Measurements from ENCODE around the gene CADPS2. TPM values are rescaled to one million over a fixed set of nuclear protein-coding genes. Genes with fewer than 3 reads are reported as not detected.

Gene CADPS2
- total RNA-seq, 1 experiment from 2014 or later = 12.2 TPM

- TF ChIP-seq USF2 (CRISPR knock-in tag; IDR thresholded peaks at IDR 0.05) (no peak), NR2C2 (CRISPR knock-in tag; IDR thresholded peaks at IDR 0.05) (no peak), AFF4 (CRISPR knock-in tag; IDR thresholded peaks at IDR 0.05; ENCODE audit: borderline replicate concordance) (no peak)
Measured at GRCh38 chr7:122768827-122769226, 117.4 kb downstream of the CADPS2 start (continued).

- Mint-ChIP-seq H3K27ac (no peak overlapping the region), H3K4me3 (no peak overlapping the region), H3K9me3 (no peaks in the 10 kb centered on the region), H3K4me1 (peaks cover 45% of the 10 kb centered on the region), H3K36me3 (no peaks in the 10 kb centered on the region), H3K27me3 (ENCODE audit: low read depth) (no peaks in the 10 kb centered on the region)
- ATAC-seq (peak; percentile 78), DNase-seq (ENCODE audit: low spot score) (no peak)
- ChIA-PET POLR2A (no interaction called here), CTCF (no interaction called here)
- TF ChIP-seq ZNF263 (CRISPR knock-in tag; IDR thresholded peaks at IDR 0.05; ENCODE audit: low read depth) = no peak
- no peak for TF ChIP-seq IRF1 (CRISPR knock-in tag; IDR thresholded peaks at IDR 0.05)
- TF ChIP-seq ATF6 (CRISPR knock-in tag; IDR thresholded peaks at IDR 0.05) = no peak
- no peak for TF ChIP-seq ZNF416 (CRISPR knock-in tag; IDR thresholded peaks at IDR 0.05)
- no peak for TF ChIP-seq STAT6 (CRISPR knock-in tag; conservative IDR thresholded peaks at IDR 0.05; ENCODE audit: low read depth)
- no peak for TF ChIP-seq FOXP1 (CRISPR knock-in tag; IDR thresholded peaks at IDR 0.05; ENCODE audit: borderline replicate concordance)
- no peak for TF ChIP-seq MLX (CRISPR knock-in tag; IDR thresholded peaks at IDR 0.05)
- no peak for TF ChIP-seq MXD4 (CRISPR knock-in tag; IDR thresholded peaks at IDR 0.05; ENCODE audit: borderline replicate concordance)
Measured at GRCh38 chr7:122767339-122767738, 118.9 kb downstream of the CADPS2 start.

GRCh38 chr7:122766593-122766992 lies 119.7 kb downstream of the CADPS2 start:
- Mint-ChIP-seq H3K27ac (no peak overlapping the region), H3K9me3 (no peaks in the 10 kb centered on the region), H3K27me3 (ENCODE audit: low read depth) (no peaks in the 10 kb centered on the region), H3K4me3 (no peak overlapping the region), H3K36me3 (no peaks in the 10 kb centered on the region), H3K4me1 (peaks cover 41% of the 10 kb centered on the region)
- POLR2A ChIA-PET = no interaction called here
- CTCF ChIA-PET = no interaction called here
- ATAC-seq = no peak
- DNase-seq (ENCODE audit: low spot score) = no peak
- TF ChIP-seq ETV6 (CRISPR knock-in tag; IDR thresholded peaks at IDR 0.05) (no peak), SMAD3 (CRISPR knock-in tag; IDR thresholded peaks at IDR 0.05; ENCODE audit: borderline replicate concordance) (no peak), MXD4 (CRISPR knock-in tag; IDR thresholded peaks at IDR 0.05; ENCODE audit: borderline replicate concordance) (no peak), STAT6 (CRISPR knock-in tag; conservative IDR thresholded peaks at IDR 0.05; ENCODE audit: low read depth) (no peak), ZNF425 (CRISPR knock-in tag; conservative IDR thresholded peaks at IDR 0.05) (no peak), ATF3 (CRISPR knock-in tag; conservative IDR thresholded peaks at IDR 0.05) (no peak), HMGA2 (CRISPR knock-in tag; IDR thresholded peaks at IDR 0.05) (no peak)

Measured in WTC11 (cell line).